ENCODE data around the gene KRTAP26-1.

The KRTAP26-1 gene

GRCh38 chr21:30271156-30271555, 49.0 kb downstream of the KRTAP26-1 start:
- DNase-seq, result no peak

DNA sequence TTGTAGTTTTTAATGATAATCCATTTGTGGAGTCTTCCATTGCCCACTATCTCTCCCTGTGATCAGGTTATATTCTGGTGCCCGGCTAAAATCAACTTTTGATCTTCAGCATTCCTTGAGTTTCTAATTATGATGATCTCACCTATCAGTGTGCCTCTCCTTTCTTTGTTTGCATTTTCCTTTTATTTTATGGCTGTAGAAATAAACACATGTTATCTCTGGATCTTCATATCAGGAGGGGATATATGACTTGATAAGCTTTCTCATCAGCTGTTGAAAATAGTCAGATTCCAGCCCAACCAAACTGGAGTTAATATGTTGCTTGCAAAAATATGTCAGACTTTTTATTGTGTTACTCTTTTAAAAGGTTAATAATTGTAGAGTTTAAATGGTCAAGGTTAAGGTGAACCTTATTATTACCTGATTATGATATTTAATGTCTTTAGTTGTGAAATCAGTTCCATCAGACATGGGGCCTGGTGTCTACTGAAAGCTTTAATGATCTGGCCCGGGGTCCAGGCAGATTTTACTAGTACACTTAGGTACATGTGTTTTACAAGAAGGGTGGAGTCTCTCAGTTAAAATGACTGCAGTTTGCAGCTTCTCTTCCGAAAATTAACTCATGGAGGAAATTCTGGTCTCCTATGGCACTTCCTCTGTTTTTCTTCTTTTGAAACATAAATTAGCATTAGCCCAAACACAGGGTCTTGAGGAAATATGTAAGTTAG, 50.1 kb downstream of the KRTAP26-1 start:
- DNase-seq, result no peak
